ENCODE results near the gene SPSB3. TPM values are rescaled to one million over a fixed set of nuclear protein-coding genes. Genes with fewer than 3 reads are reported as not detected.

Gene SPSB3
- total and polyA plus RNA-seq, 9 of the 15 experiments (the other 6 are each of a cell fraction or from before 2014, with no cell fraction given): 0.39 to 37.4 (median 7.1) TPM

- no peak for TF ChIP-seq SIX5 (IDR thresholded peaks at IDR 0.05; ENCODE audit: borderline replicate concordance in 1 of 2, insufficient read depth in 1 of 2, low read depth in 1 of 2, low read length in 2 of 2)
- TF ChIP-seq ZFP1 (CRISPR knock-in tag; IDR thresholded peaks at IDR 0.05): 0 out of 2 replicates have a peak, but pooled peaks have one; percentile 5
- no peak for TF ChIP-seq ZBTB8A (IDR thresholded peaks at IDR 0.05; ENCODE audit: partially characterized antibody)
- no peak for TF ChIP-seq MEIS2 (IDR thresholded peaks at IDR 0.05; ENCODE audit: partially characterized antibody)
- TF ChIP-seq LCOR (CRISPR knock-in tag; IDR thresholded peaks at IDR 0.05): 0 out of 2 replicates have a peak, but pooled peaks have one; percentile 42
- no peak for TF ChIP-seq TBL1XR1 (IDR thresholded peaks at IDR 0.05; ENCODE audit: low read length in 2 of 2)
- no peak for TF ChIP-seq NCOR1 (IDR thresholded peaks at IDR 0.05)
- no peak for TF ChIP-seq NFYB (IDR thresholded peaks at IDR 0.05; ENCODE audit: extremely low read depth, insufficient read length)
- no peak for TF ChIP-seq ZEB2 (IDR thresholded peaks at IDR 0.05)
- TF ChIP-seq, protein P1, sequence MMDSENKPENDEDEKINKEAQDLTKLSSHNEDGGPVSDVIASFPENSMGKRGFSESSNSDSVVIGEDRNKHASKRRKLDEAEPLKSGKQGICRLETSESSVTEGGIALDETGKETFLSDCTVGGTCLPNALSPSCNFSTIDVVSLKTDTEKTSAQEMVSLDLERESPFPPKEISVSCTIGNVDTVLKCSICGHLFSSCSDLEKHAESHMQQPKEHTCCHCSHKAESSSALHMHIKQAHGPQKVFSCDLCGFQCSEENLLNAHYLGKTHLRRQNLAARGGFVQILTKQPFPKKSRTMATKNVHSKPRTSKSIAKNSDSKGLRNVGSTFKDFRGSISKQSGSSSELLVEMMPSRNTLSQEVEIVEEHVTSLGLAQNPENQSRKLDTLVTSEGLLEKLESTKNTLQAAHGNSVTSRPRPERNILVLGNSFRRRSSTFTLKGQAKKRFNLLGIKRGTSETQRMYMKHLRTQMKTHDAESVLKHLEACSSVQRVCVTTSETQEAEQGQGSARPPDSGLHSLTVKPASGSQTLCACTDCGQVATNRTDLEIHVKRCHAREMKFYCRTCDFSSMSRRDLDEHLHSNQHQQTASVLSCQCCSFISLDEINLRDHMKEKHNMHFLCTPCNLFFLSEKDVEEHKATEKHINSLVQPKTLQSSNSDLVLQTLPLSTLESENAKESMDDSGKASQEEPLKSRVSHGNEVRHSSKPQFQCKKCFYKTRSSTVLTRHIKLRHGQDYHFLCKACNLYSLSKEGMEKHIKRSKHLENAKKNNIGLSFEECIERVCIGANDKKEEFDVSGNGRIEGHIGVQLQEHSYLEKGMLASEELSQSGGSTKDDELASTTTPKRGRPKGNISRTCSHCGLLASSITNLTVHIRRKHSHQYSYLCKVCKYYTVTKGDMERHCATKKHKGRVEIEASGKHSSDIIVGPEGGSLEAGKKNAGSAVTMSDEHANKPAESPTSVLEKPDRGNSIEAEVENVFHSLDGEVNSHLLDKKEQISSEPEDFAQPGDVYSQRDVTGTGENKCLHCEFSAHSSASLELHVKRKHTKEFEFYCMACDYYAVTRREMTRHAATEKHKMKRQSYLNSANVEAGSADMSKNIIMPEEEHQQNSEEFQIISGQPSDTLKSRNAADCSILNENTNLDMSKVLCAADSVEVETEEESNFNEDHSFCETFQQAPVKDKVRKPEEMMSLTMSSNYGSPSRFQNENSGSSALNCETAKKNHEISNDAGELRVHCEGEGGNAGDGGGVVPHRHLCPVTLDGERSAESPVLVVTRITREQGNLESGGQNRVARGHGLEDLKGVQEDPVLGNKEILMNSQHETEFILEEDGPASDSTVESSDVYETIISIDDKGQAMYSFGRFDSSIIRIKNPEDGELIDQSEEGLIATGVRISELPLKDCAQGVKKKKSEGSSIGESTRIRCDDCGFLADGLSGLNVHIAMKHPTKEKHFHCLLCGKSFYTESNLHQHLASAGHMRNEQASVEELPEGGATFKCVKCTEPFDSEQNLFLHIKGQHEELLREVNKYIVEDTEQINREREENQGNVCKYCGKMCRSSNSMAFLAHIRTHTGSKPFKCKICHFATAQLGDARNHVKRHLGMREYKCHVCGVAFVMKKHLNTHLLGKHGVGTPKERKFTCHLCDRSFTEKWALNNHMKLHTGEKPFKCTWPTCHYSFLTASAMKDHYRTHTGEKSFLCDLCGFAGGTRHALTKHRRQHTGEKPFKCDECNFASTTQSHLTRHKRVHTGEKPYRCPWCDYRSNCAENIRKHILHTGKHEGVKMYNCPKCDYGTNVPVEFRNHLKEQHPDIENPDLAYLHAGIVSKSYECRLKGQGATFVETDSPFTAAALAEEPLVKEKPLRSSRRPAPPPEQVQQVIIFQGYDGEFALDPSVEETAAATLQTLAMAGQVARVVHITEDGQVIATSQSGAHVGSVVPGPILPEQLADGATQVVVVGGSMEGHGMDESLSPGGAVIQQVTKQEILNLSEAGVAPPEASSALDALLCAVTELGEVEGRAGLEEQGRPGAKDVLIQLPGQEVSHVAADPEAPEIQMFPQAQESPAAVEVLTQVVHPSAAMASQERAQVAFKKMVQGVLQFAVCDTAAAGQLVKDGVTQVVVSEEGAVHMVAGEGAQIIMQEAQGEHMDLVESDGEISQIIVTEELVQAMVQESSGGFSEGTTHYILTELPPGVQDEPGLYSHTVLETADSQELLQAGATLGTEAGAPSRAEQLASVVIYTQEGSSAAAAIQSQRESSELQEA (IDR thresholded peaks at IDR 0.05; ENCODE audit: low read depth): no peak
- no peak for TF ChIP-seq JUND (IDR thresholded peaks at IDR 0.05; ENCODE audit: borderline replicate concordance, low read depth, low read length)
- TF ChIP-seq JUND (tag; IDR thresholded peaks at IDR 0.05; ENCODE audit: borderline replicate concordance, low read depth, low read length): no peak
- no peak for TF ChIP-seq RFX5 (IDR thresholded peaks at IDR 0.05; ENCODE audit: low read depth, low read length)
- TF ChIP-seq, protein P2, sequence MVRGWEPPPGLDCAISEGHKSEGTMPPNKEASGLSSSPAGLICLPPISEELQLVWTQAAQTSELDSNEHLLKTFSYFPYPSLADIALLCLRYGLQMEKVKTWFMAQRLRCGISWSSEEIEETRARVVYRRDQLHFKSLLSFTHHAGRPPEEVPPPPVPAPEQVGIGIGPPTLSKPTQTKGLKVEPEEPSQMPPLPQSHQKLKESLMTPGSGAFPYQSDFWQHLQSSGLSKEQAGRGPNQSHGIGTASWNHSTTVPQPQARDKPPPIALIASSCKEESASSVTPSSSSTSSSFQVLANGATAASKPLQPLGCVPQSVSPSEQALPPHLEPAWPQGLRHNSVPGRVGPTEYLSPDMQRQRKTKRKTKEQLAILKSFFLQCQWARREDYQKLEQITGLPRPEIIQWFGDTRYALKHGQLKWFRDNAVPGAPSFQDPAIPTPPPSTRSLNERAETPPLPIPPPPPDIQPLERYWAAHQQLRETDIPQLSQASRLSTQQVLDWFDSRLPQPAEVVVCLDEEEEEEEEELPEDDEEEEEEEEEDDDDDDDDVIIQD (CRISPR knock-in tag; IDR thresholded peaks at IDR 0.05): no peak
- TF ChIP-seq GTF2E2 (tag; IDR thresholded peaks at IDR 0.05): no peak
- TF ChIP-seq RBFOX2 (IDR thresholded peaks at IDR 0.05; ENCODE audit: low read depth, low read length): peak; percentile 67
- no peak for TF ChIP-seq BMI1 (IDR thresholded peaks at IDR 0.05; ENCODE audit: low read length)
- no peak for TF ChIP-seq ATF1 (CRISPR knock-in tag; IDR thresholded peaks at IDR 0.05)
- TF ChIP-seq ATF1 (tag; IDR thresholded peaks at IDR 0.05): peak; percentile 31
Observed at GRCh38 chr16:1770328-1771187, 11.8 kb downstream of the SPSB3 start (continued).

Data from K562 (cell line).